ENCODE data around the gene GNS.

DNA sequence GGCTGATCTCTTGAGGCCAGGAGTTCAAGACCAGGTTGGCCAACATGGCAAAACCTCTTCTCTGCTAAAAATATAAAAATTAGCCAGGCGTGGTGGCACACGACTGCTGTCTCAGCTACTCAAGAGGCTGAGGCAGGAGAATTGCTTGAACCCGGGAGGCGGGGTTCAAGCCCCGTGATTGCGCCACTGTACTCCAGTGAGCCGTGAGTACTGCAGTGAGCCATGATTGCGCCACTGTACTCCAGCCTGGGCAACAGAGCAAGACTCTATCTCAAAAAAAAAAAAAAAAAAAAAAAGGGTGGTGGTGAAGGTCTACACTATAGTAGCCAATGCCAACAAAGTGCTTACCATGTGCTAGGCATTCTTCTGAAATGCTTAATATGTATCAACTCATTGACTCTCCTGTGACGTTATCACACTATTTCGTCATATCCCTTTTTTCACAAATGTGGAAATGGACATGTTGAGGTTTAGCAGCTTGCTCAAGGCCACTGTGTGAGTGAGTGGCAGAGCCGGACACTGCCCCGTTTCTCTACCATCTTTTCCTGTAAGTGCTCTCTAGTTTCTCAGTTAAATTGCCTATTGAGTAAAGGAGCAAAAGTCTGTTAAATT lies 59.6 kb downstream of the GNS start:
- TF ChIP-seq HDAC2 (IDR thresholded peaks at IDR 0.05): no peak
- TF ChIP-seq, protein P1, sequence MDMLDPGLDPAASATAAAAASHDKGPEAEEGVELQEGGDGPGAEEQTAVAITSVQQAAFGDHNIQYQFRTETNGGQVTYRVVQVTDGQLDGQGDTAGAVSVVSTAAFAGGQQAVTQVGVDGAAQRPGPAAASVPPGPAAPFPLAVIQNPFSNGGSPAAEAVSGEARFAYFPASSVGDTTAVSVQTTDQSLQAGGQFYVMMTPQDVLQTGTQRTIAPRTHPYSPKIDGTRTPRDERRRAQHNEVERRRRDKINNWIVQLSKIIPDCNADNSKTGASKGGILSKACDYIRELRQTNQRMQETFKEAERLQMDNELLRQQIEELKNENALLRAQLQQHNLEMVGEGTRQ (IDR thresholded peaks at IDR 0.05): no peak
- TF ChIP-seq, protein P2, sequence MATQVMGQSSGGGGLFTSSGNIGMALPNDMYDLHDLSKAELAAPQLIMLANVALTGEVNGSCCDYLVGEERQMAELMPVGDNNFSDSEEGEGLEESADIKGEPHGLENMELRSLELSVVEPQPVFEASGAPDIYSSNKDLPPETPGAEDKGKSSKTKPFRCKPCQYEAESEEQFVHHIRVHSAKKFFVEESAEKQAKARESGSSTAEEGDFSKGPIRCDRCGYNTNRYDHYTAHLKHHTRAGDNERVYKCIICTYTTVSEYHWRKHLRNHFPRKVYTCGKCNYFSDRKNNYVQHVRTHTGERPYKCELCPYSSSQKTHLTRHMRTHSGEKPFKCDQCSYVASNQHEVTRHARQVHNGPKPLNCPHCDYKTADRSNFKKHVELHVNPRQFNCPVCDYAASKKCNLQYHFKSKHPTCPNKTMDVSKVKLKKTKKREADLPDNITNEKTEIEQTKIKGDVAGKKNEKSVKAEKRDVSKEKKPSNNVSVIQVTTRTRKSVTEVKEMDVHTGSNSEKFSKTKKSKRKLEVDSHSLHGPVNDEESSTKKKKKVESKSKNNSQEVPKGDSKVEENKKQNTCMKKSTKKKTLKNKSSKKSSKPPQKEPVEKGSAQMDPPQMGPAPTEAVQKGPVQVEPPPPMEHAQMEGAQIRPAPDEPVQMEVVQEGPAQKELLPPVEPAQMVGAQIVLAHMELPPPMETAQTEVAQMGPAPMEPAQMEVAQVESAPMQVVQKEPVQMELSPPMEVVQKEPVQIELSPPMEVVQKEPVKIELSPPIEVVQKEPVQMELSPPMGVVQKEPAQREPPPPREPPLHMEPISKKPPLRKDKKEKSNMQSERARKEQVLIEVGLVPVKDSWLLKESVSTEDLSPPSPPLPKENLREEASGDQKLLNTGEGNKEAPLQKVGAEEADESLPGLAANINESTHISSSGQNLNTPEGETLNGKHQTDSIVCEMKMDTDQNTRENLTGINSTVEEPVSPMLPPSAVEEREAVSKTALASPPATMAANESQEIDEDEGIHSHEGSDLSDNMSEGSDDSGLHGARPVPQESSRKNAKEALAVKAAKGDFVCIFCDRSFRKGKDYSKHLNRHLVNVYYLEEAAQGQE (IDR thresholded peaks at IDR 0.05): no peak
- TF ChIP-seq, protein P3, sequence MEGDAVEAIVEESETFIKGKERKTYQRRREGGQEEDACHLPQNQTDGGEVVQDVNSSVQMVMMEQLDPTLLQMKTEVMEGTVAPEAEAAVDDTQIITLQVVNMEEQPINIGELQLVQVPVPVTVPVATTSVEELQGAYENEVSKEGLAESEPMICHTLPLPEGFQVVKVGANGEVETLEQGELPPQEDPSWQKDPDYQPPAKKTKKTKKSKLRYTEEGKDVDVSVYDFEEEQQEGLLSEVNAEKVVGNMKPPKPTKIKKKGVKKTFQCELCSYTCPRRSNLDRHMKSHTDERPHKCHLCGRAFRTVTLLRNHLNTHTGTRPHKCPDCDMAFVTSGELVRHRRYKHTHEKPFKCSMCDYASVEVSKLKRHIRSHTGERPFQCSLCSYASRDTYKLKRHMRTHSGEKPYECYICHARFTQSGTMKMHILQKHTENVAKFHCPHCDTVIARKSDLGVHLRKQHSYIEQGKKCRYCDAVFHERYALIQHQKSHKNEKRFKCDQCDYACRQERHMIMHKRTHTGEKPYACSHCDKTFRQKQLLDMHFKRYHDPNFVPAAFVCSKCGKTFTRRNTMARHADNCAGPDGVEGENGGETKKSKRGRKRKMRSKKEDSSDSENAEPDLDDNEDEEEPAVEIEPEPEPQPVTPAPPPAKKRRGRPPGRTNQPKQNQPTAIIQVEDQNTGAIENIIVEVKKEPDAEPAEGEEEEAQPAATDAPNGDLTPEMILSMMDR (IDR thresholded peaks at IDR 0.05): no peak
- TF ChIP-seq EP300 (IDR thresholded peaks at IDR 0.05): no peak
- TF ChIP-seq, protein P4, sequence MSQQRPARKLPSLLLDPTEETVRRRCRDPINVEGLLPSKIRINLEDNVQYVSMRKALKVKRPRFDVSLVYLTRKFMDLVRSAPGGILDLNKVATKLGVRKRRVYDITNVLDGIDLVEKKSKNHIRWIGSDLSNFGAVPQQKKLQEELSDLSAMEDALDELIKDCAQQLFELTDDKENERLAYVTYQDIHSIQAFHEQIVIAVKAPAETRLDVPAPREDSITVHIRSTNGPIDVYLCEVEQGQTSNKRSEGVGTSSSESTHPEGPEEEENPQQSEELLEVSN (IDR thresholded peaks at IDR 0.05; ENCODE audit: borderline replicate concordance, low read depth): no peak
- no peak for TF ChIP-seq POLR2A (IDR thresholded peaks at IDR 0.05; ENCODE audit: low read length)

Measured in A549 (cell line).